IgD-negative memory B cell (primary cell): ENCODE measurements around the gene THAP12. TPM values are rescaled to one million over a fixed set of nuclear protein-coding genes. Genes with fewer than 3 reads are reported as not detected.

Source experiments
- H3K27ac Mint-ChIP-seq, 3 donors: one replicate each; pipeline ENCODE4 v1.8.0; 2020 to 2022; ENCODE audit warnings: mild to moderate bottlenecking in 3 of 3, mixed read lengths in 3 of 3, moderate library complexity in 1 of 3
- H3K27me3 Mint-ChIP-seq: one replicate; pipeline ENCODE4 v1.8.0; 2021; ENCODE audit warnings: mixed read lengths
- H3K36me3 Mint-ChIP-seq: one replicate; pipeline ENCODE4 v1.8.0; 2020; ENCODE audit warnings: mild to moderate bottlenecking, mixed read lengths
- H3K4me1 Mint-ChIP-seq, 3 donors: one replicate each; pipeline ENCODE4 v1.8.0; 2020 to 2022; ENCODE audit warnings: mixed read lengths in 3 of 3, mild to moderate bottlenecking in 1 of 3
- H3K4me3 Mint-ChIP-seq, 4 donors: one replicate each; pipeline ENCODE4 v1.8.0; 2020 to 2022; ENCODE audit warnings: mild to moderate bottlenecking in 4 of 4, mixed read lengths in 4 of 4, moderate library complexity in 3 of 4
- H3K9me3 Mint-ChIP-seq, 3 donors: one replicate each; pipeline ENCODE4 v1.8.0; 2020 to 2021; ENCODE audit warnings: mixed read lengths in 3 of 3, mild to moderate bottlenecking in 1 of 3
- polyA plus RNA-seq: library from polyadenylated mRNA; unstranded; fragments of 300-500 nt; fragmentation: Illumina TruSeq; gene quantifications from one replicate; pipeline ENCODE4 v1.2.3, GENCODE V29; 2021

Gene THAP12
- polyA plus RNA-seq, 1 donor from 2014 or later, result 62.7 TPM

DNA sequence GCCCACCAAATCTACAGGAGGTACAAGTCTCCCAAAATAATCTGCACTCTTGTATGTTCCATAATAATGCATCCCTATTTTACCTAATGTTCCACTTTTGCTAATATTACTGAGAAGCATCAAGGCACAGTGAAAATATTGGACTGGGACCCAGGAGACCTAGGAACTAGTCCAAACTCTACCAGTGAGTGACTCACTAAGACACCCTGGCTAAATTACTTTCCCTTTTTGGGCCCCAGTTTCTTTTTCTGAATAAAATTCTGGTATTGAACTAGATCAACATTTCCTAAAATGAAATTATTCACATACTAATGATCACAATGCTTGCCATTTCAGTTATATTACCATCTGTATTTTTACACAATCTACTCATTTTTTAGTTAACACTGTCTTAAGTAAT is 19.6 kb downstream of the THAP12 start:
- H3K36me3 Mint-ChIP-seq, result peaks cover 11% of the 10 kb centered on the region
- H3K27me3 Mint-ChIP-seq, result no peaks in the 10 kb centered on the region
- H3K4me1 Mint-ChIP-seq, result peaks cover 9 to 20% (median 10%) of the 10 kb centered on the region in 3 donors
- no peak overlapping the region for H3K4me3 Mint-ChIP-seq
- H3K27ac Mint-ChIP-seq, result no peak overlapping the region
- no peaks in the 10 kb centered on the region for H3K9me3 Mint-ChIP-seq

- Mint-ChIP-seq H3K27me3 (no peaks in the 10 kb centered on the region), H3K36me3 (peaks cover 39% of the 10 kb centered on the region), H3K9me3 (peaks cover 4 to 13% (median 6%) of the 10 kb centered on the region in 3 donors), H3K4me1 (peaks cover 0 to 4% (median 0%) of the 10 kb centered on the region in 3 donors), H3K27ac (no peak overlapping the region), H3K4me3 (no peak overlapping the region)
Measured at GRCh38 chr11:76355172-76355571, 25.8 kb downstream of the THAP12 start.

GRCh38 chr11:76348348-76348747 is 32.6 kb downstream of the THAP12 start:
- peaks cover 10% of the 10 kb centered on the region for H3K36me3 Mint-ChIP-seq
- peaks cover 0 to 3% (median 0%) of the 10 kb centered on the region in 3 donors for H3K9me3 Mint-ChIP-seq
- no peaks in the 10 kb centered on the region for H3K4me1 Mint-ChIP-seq
- H3K27ac Mint-ChIP-seq, result no peak overlapping the region
- H3K27me3 Mint-ChIP-seq, result no peaks in the 10 kb centered on the region
- no peak overlapping the region for H3K4me3 Mint-ChIP-seq

DNA sequence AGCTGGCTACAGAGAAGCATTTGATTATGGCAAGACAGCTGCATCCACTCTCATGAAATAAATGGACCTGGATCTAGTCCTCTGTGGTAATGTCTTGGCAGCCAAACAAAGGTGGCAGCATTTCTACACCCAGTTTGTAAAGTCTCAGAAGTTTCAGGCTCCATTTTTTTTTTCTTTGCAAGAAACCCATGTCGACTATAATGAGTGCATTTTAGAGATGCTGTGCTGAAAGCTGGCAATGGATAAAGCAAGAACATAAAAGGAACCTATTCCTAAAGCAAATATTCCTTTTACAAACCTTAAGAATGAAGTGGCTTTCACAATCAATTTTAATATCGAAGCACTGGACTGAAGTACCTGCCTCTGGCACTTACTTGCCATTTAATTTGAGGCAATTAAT is 33.5 kb downstream of the THAP12 start:
- Mint-ChIP-seq H3K27ac (no peak overlapping the region), H3K36me3 (peaks cover 3% of the 10 kb centered on the region), H3K4me3 (no peak overlapping the region), H3K9me3 (no peaks in the 10 kb centered on the region), H3K4me1 (peaks cover 0 to 1% (median 0%) of the 10 kb centered on the region in 3 donors), H3K27me3 (no peaks in the 10 kb centered on the region)

DNA sequence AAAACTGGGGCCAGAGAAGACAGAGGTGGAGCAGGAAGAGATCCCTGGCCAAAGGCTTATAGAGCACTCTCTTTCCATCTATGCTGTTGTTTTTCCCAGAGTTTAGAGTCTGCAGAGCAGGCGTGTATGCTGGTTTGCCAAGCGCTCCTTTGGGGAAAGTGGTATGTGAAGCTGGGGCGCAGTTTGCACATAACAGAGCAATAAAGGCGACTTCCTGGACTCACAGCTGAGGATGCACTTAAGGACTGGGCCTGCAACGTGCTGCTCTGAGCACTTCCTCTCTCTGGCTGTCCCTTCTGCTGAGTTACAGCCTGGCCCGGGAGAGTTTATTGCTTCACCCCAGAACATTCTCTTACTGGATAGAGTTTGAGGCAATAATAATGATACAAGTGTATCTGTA is 41.7 kb downstream of the THAP12 start:
- no peak overlapping the region for H3K27ac Mint-ChIP-seq
- H3K4me1 Mint-ChIP-seq, result peaks cover 0 to 6% (median 3%) of the 10 kb centered on the region in 3 donors
- no peaks in the 10 kb centered on the region for H3K27me3 Mint-ChIP-seq
- H3K36me3 Mint-ChIP-seq, result no peaks in the 10 kb centered on the region
- peaks cover 9 to 15% (median 11%) of the 10 kb centered on the region in 3 donors for H3K9me3 Mint-ChIP-seq
- H3K4me3 Mint-ChIP-seq, result no peak overlapping the region

- H3K27ac Mint-ChIP-seq, result no peak overlapping the region
- H3K27me3 Mint-ChIP-seq, result no peaks in the 10 kb centered on the region
- H3K4me1 Mint-ChIP-seq, result peaks cover 0 to 6% (median 3%) of the 10 kb centered on the region in 3 donors
- H3K36me3 Mint-ChIP-seq, result no peaks in the 10 kb centered on the region
- H3K9me3 Mint-ChIP-seq, result peaks cover 11 to 18% (median 11%) of the 10 kb centered on the region in 3 donors
- no peak overlapping the region for H3K4me3 Mint-ChIP-seq
Measured at GRCh38 chr11:76337923-76338322, 43.0 kb downstream of the THAP12 start.

DNA sequence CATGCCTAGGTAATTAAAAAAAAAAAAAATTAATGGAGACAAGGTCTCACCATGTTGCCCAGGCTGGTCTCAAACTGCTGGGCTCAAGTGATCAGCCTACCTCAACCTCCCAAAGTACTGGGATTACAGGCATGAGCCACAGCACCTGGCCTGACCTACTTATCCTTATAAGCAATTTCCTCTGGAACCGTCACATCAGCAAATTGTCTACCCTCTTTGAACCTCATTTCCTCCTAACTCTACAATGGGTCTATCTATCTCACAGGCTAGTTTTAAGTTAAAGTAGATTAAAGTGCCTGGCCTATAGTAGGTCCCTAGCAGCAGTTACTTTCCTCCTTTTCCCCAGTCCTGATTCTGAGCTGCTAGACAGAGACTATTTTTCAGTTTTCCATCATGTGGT is 43.5 kb downstream of the THAP12 start:
- peaks cover 0 to 6% (median 2%) of the 10 kb centered on the region in 3 donors for H3K4me1 Mint-ChIP-seq
- H3K27ac Mint-ChIP-seq, result no peak overlapping the region
- H3K27me3 Mint-ChIP-seq, result no peaks in the 10 kb centered on the region
- H3K9me3 Mint-ChIP-seq, result peaks cover 11 to 18% (median 11%) of the 10 kb centered on the region in 3 donors
- H3K36me3 Mint-ChIP-seq, result no peaks in the 10 kb centered on the region
- no peak overlapping the region for H3K4me3 Mint-ChIP-seq

DNA sequence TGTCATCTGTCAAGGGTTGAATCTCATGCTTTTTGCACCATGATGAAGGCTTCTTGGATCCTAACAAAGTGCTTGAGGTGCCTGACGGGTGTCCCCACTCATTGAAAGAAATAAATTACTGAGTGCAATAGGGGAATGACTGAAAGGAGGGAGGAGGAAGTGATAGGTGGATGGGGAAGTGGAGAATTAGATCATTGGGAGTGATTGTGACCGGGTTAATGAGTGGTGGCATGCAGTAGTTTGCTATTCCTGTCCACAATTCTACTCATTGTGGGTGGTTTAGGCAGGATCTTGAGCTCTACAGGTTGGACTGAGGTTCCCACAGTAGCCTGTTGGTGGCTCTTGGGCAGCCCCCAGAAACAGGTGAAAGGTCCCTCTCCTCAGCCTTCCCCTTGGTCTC is 44.3 kb downstream of the THAP12 start:
- H3K4me3 Mint-ChIP-seq, result no peak overlapping the region

GRCh38 chr11:76335842-76336241 is 45.1 kb downstream of the THAP12 start:
- H3K9me3 Mint-ChIP-seq, result peaks cover 11 to 18% (median 11%) of the 10 kb centered on the region in 3 donors
- peaks cover 0 to 6% (median 1%) of the 10 kb centered on the region in 3 donors for H3K4me1 Mint-ChIP-seq
- no peaks in the 10 kb centered on the region for H3K36me3 Mint-ChIP-seq
- H3K4me3 Mint-ChIP-seq, result no peak overlapping the region
- H3K27ac Mint-ChIP-seq, result no peak overlapping the region
- no peaks in the 10 kb centered on the region for H3K27me3 Mint-ChIP-seq

More for the DNA sequence above, 44.3 kb downstream of the THAP12 start:
- Mint-ChIP-seq H3K4me1 (peaks cover 0 to 6% (median 1%) of the 10 kb centered on the region in 3 donors), H3K9me3 (peaks cover 11 to 18% (median 11%) of the 10 kb centered on the region in 3 donors), H3K27me3 (no peaks in the 10 kb centered on the region), H3K36me3 (no peaks in the 10 kb centered on the region), H3K27ac (no peak overlapping the region)

GRCh38 chr11:76334826-76335389 is 46.0 kb downstream of the THAP12 start:
- no peaks in the 10 kb centered on the region for H3K27me3 Mint-ChIP-seq
- peaks cover 11 to 18% (median 11%) of the 10 kb centered on the region in 3 donors for H3K9me3 Mint-ChIP-seq
- H3K4me1 Mint-ChIP-seq, result peaks cover 0 to 6% (median 1%) of the 10 kb centered on the region in 3 donors
- H3K4me3 Mint-ChIP-seq, result no peak overlapping the region
- no peaks in the 10 kb centered on the region for H3K36me3 Mint-ChIP-seq
- no peak overlapping the region for H3K27ac Mint-ChIP-seq

- Mint-ChIP-seq H3K27ac (no peak overlapping the region), H3K4me3 (no peak overlapping the region), H3K27me3 (no peaks in the 10 kb centered on the region), H3K9me3 (peaks cover 4 to 9% (median 5%) of the 10 kb centered on the region in 3 donors), H3K36me3 (peaks cover 3% of the 10 kb centered on the region), H3K4me1 (no peaks in the 10 kb centered on the region)
Measured at GRCh38 chr11:76330651-76331050, 50.3 kb downstream of the THAP12 start.

DNA sequence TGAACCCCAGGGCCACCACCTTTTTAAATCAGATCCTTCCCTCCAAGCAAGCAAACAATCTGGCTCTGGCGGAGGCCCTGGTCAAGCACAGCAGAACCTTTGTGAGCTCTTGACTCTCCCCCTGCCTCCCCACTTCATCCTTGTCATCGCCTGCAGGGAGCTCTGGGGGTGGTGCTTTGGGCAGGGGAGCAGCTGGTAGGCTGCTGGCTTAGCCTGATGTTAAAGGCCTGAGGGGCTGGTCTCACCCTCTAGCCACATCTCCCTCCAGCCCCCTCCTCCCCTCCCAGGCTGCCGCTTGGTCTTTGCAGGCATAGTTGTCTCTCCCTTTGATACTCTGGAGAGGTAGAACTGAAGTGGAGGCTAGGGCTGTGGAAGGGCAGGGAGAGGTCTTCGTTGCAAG is 50.9 kb downstream of the THAP12 start:
- H3K4me3 Mint-ChIP-seq, result no peak overlapping the region
- H3K27me3 Mint-ChIP-seq, result peaks cover 1% of the 10 kb centered on the region
- H3K4me1 Mint-ChIP-seq, result no peaks in the 10 kb centered on the region
- H3K36me3 Mint-ChIP-seq, result peaks cover 3% of the 10 kb centered on the region
- no peak overlapping the region for H3K27ac Mint-ChIP-seq
- H3K9me3 Mint-ChIP-seq, result peaks cover 2 to 9% (median 3%) of the 10 kb centered on the region in 3 donors

- no peak overlapping the region for H3K27ac Mint-ChIP-seq
- peaks cover 1% of the 10 kb centered on the region for H3K27me3 Mint-ChIP-seq
- no peaks in the 10 kb centered on the region for H3K4me1 Mint-ChIP-seq
- H3K9me3 Mint-ChIP-seq, result peaks cover 0 to 3% (median 2%) of the 10 kb centered on the region in 3 donors
- H3K4me3 Mint-ChIP-seq, result no peak overlapping the region
- peaks cover 3% of the 10 kb centered on the region for H3K36me3 Mint-ChIP-seq
Measured at GRCh38 chr11:76329084-76329648, 51.8 kb downstream of the THAP12 start.

GRCh38 chr11:76327756-76328388 is 53.1 kb downstream of the THAP12 start:
- Mint-ChIP-seq H3K9me3 (no peaks in the 10 kb centered on the region), H3K27ac (no peak overlapping the region), H3K4me1 (no peaks in the 10 kb centered on the region), H3K4me3 (no peak overlapping the region), H3K36me3 (peaks cover 3% of the 10 kb centered on the region), H3K27me3 (peaks cover 10% of the 10 kb centered on the region)

DNA sequence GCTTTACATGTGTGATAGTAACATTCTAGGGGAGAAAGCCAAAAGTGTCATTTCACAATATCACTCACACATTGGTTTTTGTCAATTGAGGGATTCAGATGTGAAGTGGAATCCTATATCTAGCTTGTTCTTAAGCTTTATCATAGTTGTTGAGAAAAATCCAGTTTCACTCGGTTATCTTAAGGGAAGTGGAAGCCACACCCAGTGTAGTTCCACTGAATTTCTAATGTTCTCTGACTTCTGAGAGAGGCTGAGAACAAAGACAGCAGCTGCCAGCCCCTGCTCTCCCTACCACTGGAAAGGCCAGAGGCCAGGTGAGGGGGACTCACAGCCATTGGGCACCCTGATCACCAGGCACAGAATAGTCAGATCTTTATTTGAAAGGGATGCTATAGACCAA is 53.7 kb downstream of the THAP12 start:
- Mint-ChIP-seq H3K36me3 (peaks cover 3% of the 10 kb centered on the region), H3K4me3 (no peak overlapping the region), H3K9me3 (no peaks in the 10 kb centered on the region), H3K4me1 (no peaks in the 10 kb centered on the region), H3K27me3 (peaks cover 17% of the 10 kb centered on the region), H3K27ac (no peak overlapping the region)
